K562 (cell line): ENCODE measurements around the gene CALML3. TPM values are rescaled to one million over a fixed set of nuclear protein-coding genes. Genes with fewer than 3 reads are reported as not detected.

Experiments
- ATAC-seq: fragments of 200-7000 bp; cut with Tn5 transposase; 3 replicates; pipeline ENCODE4 v1.9.1; 2020; ENCODE audit warnings: moderate library complexity
- BruUV-seq: library from RNA; stranded (reverse); fragments of 400-500 nt; replicated peaks from 2 replicates; lab custom pipeline; 2021; lab: Mats Ljungman, UMichigan
- CTCF ChIA-PET: fragments of 300-600 bp; formaldehyde crosslinking; extraction: SDS; loops from one replicate; lab custom pipeline; 2021; ENCODE audit warnings: low intra/inter-chr PET ratio; lab: Yijun Ruan, JAX
- POLR2A ChIA-PET: fragments of 300-600, 350-650 bp; sonication (Branson Sonifier 250); formaldehyde crosslinking; extraction: SDS; loops from one replicate; lab custom pipeline; 2021; ENCODE audit warnings: antibody characterized with exemption, inconsistent platforms; lab: Yijun Ruan, JAX
- DNase-seq, 4 experiments: peaks; one replicate each; pipeline versions ENCODE4 v3.0.0 to v3.0.0-alpha.2; 2011 to 2018; ENCODE audit warnings: low spot score in 3 of 4, mixed read lengths in 3 of 4; ENCODE audit errors: extremely low read depth in 1 of 4
- FAIRE-seq: peaks from 2 replicates; lab custom pipeline; 2011; peaks lifted over from hg19 to GRCh38; lab: Jason Lieb, UNC
- H2AFZ ChIP-seq: 2 replicates; pipeline ENCODE4 v1.6.0; 2011; ENCODE audit warnings: low read depth, low read length, control low read depth, inconsistent platforms
- H3K27ac ChIP-seq: fragments of 200-600 bp; 3 replicates; pipeline ENCODE4 v1.8.0; 2011; ENCODE audit warnings: low read depth, mild to moderate bottlenecking, control low read depth, inconsistent platforms, low read length, moderate library complexity, mixed read lengths; ENCODE audit errors: extremely low read depth
- H3K27me3 ChIP-seq, 2 experiments: fragments of 300-600 bp in 1 of 2; 2 replicates in 1 of 2; 3 replicates in 1 of 2; pipeline versions ENCODE4 v1.6.0 to v1.8.0; 2011; ENCODE audit warnings: inconsistent platforms in 2 of 2, low read length in 2 of 2, mild to moderate bottlenecking in 1 of 2, mixed read lengths in 1 of 2, moderate library complexity in 1 of 2; ENCODE audit not compliant: control insufficient read depth in 2 of 2, insufficient read depth in 2 of 2
- H3K36me3 ChIP-seq: fragments of 300-600 bp; 3 replicates; pipeline ENCODE4 v1.8.0; 2011; ENCODE audit warnings: mild to moderate bottlenecking, low read length, inconsistent platforms; ENCODE audit not compliant: control insufficient read depth, insufficient read depth
- H3K4me1 ChIP-seq, 2 experiments: fragments of 200-600 bp in 1 of 2; replicated peaks in 1 of 2; 2 replicates in 1 of 2; 3 replicates in 1 of 2; pipeline versions ENCODE4 v1.5.1 to v1.8.0; 2011; ENCODE audit warnings: inconsistent platforms in 2 of 2, low read length in 2 of 2, mild to moderate bottlenecking in 1 of 2, mixed read lengths in 1 of 2, moderate library complexity in 1 of 2; ENCODE audit not compliant: control insufficient read depth in 2 of 2, insufficient read depth in 2 of 2
- H3K4me2 ChIP-seq: 2 replicates; pipeline ENCODE4 v1.6.1; 2011; ENCODE audit warnings: low read length, control low read depth, inconsistent platforms, mixed read lengths; ENCODE audit not compliant: insufficient read depth
- H3K4me3 ChIP-seq: fragments of 200-600 bp; sonication (generic), shearing (Covaris generic); 2 replicates; pipeline ENCODE4 v1.5.1; 2016; ENCODE audit warnings: control low read depth, inconsistent platforms
- H3K79me2 ChIP-seq: fragments of 200-600 bp; 3 replicates; pipeline ENCODE4 v1.8.0; 2011; ENCODE audit warnings: low read length, inconsistent platforms; ENCODE audit not compliant: control insufficient read depth, insufficient read depth
- H3K9ac ChIP-seq, 2 experiments: 2 replicates each; pipeline versions ENCODE4 v1.6.0 to v1.6.1; 2011; ENCODE audit warnings: low read depth in 2 of 2, low read length in 2 of 2, control low read depth in 1 of 2, inconsistent platforms in 1 of 2, mild to moderate bottlenecking in 1 of 2, mixed read lengths in 1 of 2; ENCODE audit not compliant: insufficient read depth in 1 of 2
- H3K9me1 ChIP-seq: one replicate; pipeline ENCODE4 v1.6.0; 2011; ENCODE audit warnings: inconsistent platforms, mild to moderate bottlenecking, low read length, moderate library complexity; ENCODE audit not compliant: control insufficient read depth, insufficient read depth
- H3K9me3 ChIP-seq: replicated peaks from 2 replicates; pipeline ENCODE4 v1.5.1; 2011; ENCODE audit warnings: low read depth, low read length, inconsistent platforms; ENCODE audit not compliant: control insufficient read depth, insufficient read depth
- H4K20me1 ChIP-seq: replicated peaks from 2 replicates; pipeline ENCODE4 v1.6.1; 2011; ENCODE audit warnings: low read length, inconsistent platforms, mixed read lengths; ENCODE audit not compliant: control insufficient read depth, insufficient read depth
- ARID2 ChIP-seq: fragments of 450-650 bp; IDR thresholded peaks from 2 replicates; pipeline ENCODE4 v1.6.1; 2017; ENCODE audit warnings: antibody characterized with exemption, mild to moderate bottlenecking
- E2F8 ChIP-seq: fragments of 450-650 bp; IDR thresholded peaks from 2 replicates; pipeline ENCODE4 v1.7.1; 2018; ENCODE audit warnings: mild to moderate bottlenecking, low read depth; ENCODE audit not compliant: partially characterized antibody
- EP400 ChIP-seq: fragments of 450-650 bp; IDR thresholded peaks from 2 replicates; pipeline ENCODE4 v1.6.1; 2017; ENCODE audit warnings: antibody characterized with exemption, mild to moderate bottlenecking, moderate library complexity
- NBN ChIP-seq: fragments of 450-650 bp; IDR thresholded peaks from 2 replicates; pipeline ENCODE4 v1.6.1; 2016; ENCODE audit warnings: low read depth, mild to moderate bottlenecking
- NCOA4 ChIP-seq: fragments of 450-650 bp; IDR thresholded peaks from 2 replicates; pipeline ENCODE4 v1.6.1; 2018; ENCODE audit warnings: mild to moderate bottlenecking; ENCODE audit not compliant: partially characterized antibody
- NR2C1 ChIP-seq, 2 experiments: fragments of 450-650 bp; IDR thresholded peaks; 2 replicates each; pipeline ENCODE4 v1.6.1; 2017; ENCODE audit warnings: mild to moderate bottlenecking in 2 of 2, antibody characterized with exemption in 1 of 2, inconsistent platforms in 1 of 2, missing compliant biosample characterization in 1 of 2, missing genetic modification characterization in 1 of 2
- NR2C2 ChIP-seq, 2 experiments: fragments of 200-800 bp in 1 of 2; sonication (Bioruptor generic) in 1 of 2; sonication (generic) in 1 of 2; formaldehyde crosslinking in 1 of 2; IDR thresholded peaks; 2 replicates each; pipeline versions ENCODE4 v1.6.1 to v1.8.0; 2016 to 2022; ENCODE audit warnings: mild to moderate bottlenecking in 1 of 2, missing compliant biosample characterization in 1 of 2, missing genetic modification characterization in 1 of 2, missing genetic modification reagents in 1 of 2
- POLR2A ChIP-seq: fragments of 450-650 bp; conservative IDR thresholded peaks from 2 replicates; pipeline ENCODE4 v1.6.1; 2016
- SAFB ChIP-seq: fragments of 200-400 bp; formaldehyde crosslinking; IDR thresholded peaks from 2 replicates; pipeline ENCODE4 v1.6.1; 2017; ENCODE audit warnings: low read depth, low read length, borderline replicate concordance
- SMARCA4 ChIP-seq: fragments of 450-650 bp; IDR thresholded peaks from 2 replicates; pipeline ENCODE4 v1.6.1; 2016
- USF1 ChIP-seq: sonication (generic); formaldehyde crosslinking; IDR thresholded peaks from 2 replicates; pipeline ENCODE4 v1.9.0; 2022; ENCODE audit warnings: mild to moderate bottlenecking, missing genetic modification reagents
- ZMIZ1 ChIP-seq, 2 experiments: fragments of 150-350 bp in 1 of 2; IDR thresholded peaks; 2 replicates each; pipeline ENCODE4 v1.6.1; 2012 to 2016; ENCODE audit warnings: low read depth in 2 of 2, low read length in 2 of 2, mild to moderate bottlenecking in 1 of 2, moderate library complexity in 1 of 2
- ZNF280A ChIP-seq: fragments of 450-650 bp; IDR thresholded peaks from 2 replicates; pipeline ENCODE4 v1.6.1; 2018; ENCODE audit warnings: mild to moderate bottlenecking, low read depth; ENCODE audit not compliant: partially characterized antibody
- ZNF408 ChIP-seq: fragments of 250-450 bp; sonication (Bioruptor Pico); IDR thresholded peaks from 2 replicates; pipeline ENCODE4 v1.4.0; 2020; ENCODE audit warnings: low read depth, mild to moderate bottlenecking, moderate library complexity
- ZNF41 ChIP-seq: fragments of 250-450 bp; sonication (Bioruptor Pico); conservative IDR thresholded peaks from 2 replicates; pipeline ENCODE4 v1.4.0; 2020; ENCODE audit warnings: mild to moderate bottlenecking
- WGBS: fragments of 100-300 bp; shearing (Covaris generic); methylation state at CpG from one replicate; pipeline ENCODE4 v1.1.6; 2016; ENCODE audit warnings: low coverage, mixed read lengths; ENCODE audit not compliant: insufficient coverage; ENCODE audit errors: missing lambda C conversion rate; 5-methylcytosine and 5-hydroxymethylcytosine counted together
- in situ Hi-C: fragments of 300-500 bp; cut with MboI; formaldehyde crosslinking; loops from 4 replicates; pipeline ENCODE4 v1.15.0; 2018; ENCODE audit warnings: inconsistent platforms, mixed read lengths
- intact Hi-C: fragments of 100-400 bp; cut with micrococcal nuclease; formaldehyde crosslinking; loops from 2 replicates; pipeline ENCODE4 v1.14.2; 2022
- polyA plus RNA-seq, 8 experiments: library from polyadenylated mRNA; depleted of rRNA in 4 of 8; stranded (reverse) in 5 of 8; unstranded in 3 of 8; fragments of >200 nt; fragmentation: Nextera tagmentation in 2 of 8; fragmentation: Illumina TruSeq in 1 of 8; extraction: Ambion mirVana in 2 of 8; extraction: Trizol in 1 of 8; gene quantifications; 2 replicates each; pipeline versions ENCODE4 v1.2.1 to v1.2.3, GENCODE V29; 2011 to 2014; ENCODE audit warnings: inconsistent platforms in 1 of 8, missing spikeins in 1 of 8
- total RNA-seq, 7 experiments: library from RNA; depleted of rRNA in 6 of 7; stranded (reverse); fragments of >200 nt in 6 of 7; fragmentation: Illumina TruSeq in 2 of 7; extraction: Trizol in 2 of 7; gene quantifications; 2 replicates each; pipeline versions ENCODE4 v1.2.1 to v1.2.3, GENCODE V29; 2011 to 2021; ENCODE audit warnings: low replicate concordance in 1 of 7

The CALML3 gene
- total and polyA plus RNA-seq, 9 of the 15 experiments (the other 6 are each of a cell fraction or from before 2014, with no cell fraction given), result not detected

- TF ChIP-seq EP400 (no peak), SMARCA4 (no peak), NBN (no peak), NR2C2 (CRISPR knock-in tag; IDR thresholded peaks at IDR 0.05) (no peak), NR2C2 (tag; IDR thresholded peaks at IDR 0.05) (no peak), ZNF408 (no peak), USF1 (CRISPR knock-in tag) (no peak), ZNF41 (CRISPR knock-in tag) (no peak), SAFB (no peak), NCOA4 (no peak), ZNF280A (no peak), ARID2 (no peak), E2F8 (no peak), ZMIZ1 (IDR thresholded peaks at IDR 0.05; ENCODE audit: low read depth in 2 of 2, low read length in 2 of 2) (no peak), NR2C1 (IDR thresholded peaks at IDR 0.05) (no peak), NR2C1 (tag; IDR thresholded peaks at IDR 0.05) (no peak), POLR2A (no peak)
- TF ChIP-seq, all 486 proteins: peak for 0
- ATAC-seq, result no peak
- Histone ChIP-seq H3K36me3 (no peaks in the 10 kb centered on the region), H3K27ac (no peak overlapping the region), H3K27me3 (no peaks in the 10 kb centered on the region), H3K79me2 (no peaks in the 10 kb centered on the region), H3K9me1 (no peaks in the 10 kb centered on the region), H2AFZ (no peak overlapping the region), H3K4me2 (no peak overlapping the region), H3K9ac (no peak overlapping the region), H3K4me1 (peaks cover 29 to 39% of the 10 kb centered on the region in 2 experiments), H4K20me1 (no peaks in the 10 kb centered on the region), H3K4me3 (no peak overlapping the region), H3K9me3 (no peaks in the 10 kb centered on the region)
- WGBS, result 87% methylated on average over 16 of the region's 17 CpGs
- CTCF ChIA-PET, result no interaction called here
- intact Hi-C loops (no loop called here), in situ Hi-C loops (no loop called here)
- POLR2A ChIA-PET, result no interaction called here
- FAIRE-seq, result no peak
- BruUV-seq, result no TSS peak
- no peak for DNase-seq
These were observed 12.9 kb upstream of the CALML3 start for GRCh38 chr10:5511885-5512280.
